Measurements from ENCODE around the gene BORCS5.

DNA sequence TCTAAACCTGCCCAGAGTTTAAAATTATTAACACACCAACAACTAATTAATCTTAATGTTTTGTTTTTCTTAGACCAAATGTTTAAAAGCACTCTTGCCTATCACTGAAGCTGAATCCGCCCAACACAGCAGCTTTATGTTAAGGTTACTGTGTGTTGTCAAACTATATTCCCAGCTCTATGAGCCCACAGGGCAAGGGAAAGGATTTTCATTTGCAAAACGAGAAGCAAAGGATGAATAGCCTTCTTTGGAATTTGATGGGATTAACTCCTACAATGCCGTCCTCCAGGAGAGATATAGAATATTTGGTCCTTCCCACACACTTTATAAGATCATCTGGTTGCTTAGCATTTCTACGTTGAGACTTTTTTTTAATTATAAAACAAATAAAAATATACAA is 162.0 kb downstream of the BORCS5 start:
- TF ChIP-seq EZH2 (optimal IDR thresholded peaks at IDR 0.05; ENCODE audit: low read depth, low read length) (no peak), EZH2phosphoT487 (IDR thresholded peaks at IDR 0.05; ENCODE audit: low read length) (no peak)
- TF ChIP-seq, protein P1, sequence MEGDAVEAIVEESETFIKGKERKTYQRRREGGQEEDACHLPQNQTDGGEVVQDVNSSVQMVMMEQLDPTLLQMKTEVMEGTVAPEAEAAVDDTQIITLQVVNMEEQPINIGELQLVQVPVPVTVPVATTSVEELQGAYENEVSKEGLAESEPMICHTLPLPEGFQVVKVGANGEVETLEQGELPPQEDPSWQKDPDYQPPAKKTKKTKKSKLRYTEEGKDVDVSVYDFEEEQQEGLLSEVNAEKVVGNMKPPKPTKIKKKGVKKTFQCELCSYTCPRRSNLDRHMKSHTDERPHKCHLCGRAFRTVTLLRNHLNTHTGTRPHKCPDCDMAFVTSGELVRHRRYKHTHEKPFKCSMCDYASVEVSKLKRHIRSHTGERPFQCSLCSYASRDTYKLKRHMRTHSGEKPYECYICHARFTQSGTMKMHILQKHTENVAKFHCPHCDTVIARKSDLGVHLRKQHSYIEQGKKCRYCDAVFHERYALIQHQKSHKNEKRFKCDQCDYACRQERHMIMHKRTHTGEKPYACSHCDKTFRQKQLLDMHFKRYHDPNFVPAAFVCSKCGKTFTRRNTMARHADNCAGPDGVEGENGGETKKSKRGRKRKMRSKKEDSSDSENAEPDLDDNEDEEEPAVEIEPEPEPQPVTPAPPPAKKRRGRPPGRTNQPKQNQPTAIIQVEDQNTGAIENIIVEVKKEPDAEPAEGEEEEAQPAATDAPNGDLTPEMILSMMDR (IDR thresholded peaks at IDR 0.05; ENCODE audit: low read length): no peak
